ENCODE measurements around the gene TMEM163.

The TMEM163 gene

DNA sequence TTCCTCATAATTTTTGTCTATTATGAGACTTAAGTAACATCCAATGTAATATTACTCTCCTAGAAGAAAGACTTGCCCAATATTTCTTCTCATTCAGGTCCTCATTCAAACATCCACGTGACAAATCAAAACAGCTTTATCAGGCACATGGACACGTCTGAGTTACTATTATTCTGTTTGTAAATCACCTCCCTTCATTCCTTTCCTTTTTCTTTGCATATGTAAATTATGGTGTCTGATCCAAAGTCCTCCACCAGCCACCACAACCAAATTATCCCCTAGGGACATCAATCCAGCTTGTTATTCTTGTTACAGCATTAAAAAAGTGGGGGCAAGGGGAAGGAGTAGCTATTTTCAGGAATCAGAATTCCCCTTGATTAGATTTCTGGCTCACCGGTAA is 7.1 kb downstream of the TMEM163 start:
- H3K4me3 Mint-ChIP-seq: no peak overlapping the region
- no peak for TF ChIP-seq CTCF (IDR thresholded peaks at IDR 0.05)
- peaks cover 53% of the 10 kb centered on the region for H3K27me3 Mint-ChIP-seq (ENCODE audit: low read depth, poor library complexity)
- peaks cover 4% of the 10 kb centered on the region for H3K9me3 Mint-ChIP-seq
- peaks cover 19% of the 10 kb centered on the region for H3K4me1 Mint-ChIP-seq
- no peak for DNase-seq
- no peaks in the 10 kb centered on the region for H3K36me3 Mint-ChIP-seq (ENCODE audit: low read depth)
- H3K27ac Mint-ChIP-seq: no peak overlapping the region

DNA sequence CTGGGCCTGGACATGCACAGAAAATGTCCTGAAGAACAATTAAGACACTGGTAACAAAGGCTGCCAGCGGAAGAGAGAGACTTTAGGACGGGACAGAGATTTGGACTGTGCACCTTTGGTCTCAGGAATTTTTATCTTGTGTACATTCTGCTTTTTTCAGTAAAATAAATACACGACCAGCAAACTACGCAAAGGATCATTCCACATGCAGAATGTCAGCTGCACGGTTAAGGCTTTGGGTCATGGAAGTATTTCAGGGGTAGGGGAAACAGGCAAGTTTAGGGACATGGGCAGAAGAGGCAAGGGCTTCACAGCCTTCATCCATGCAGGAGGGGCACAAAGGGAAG is 11.5 kb downstream of the TMEM163 start:
- TF ChIP-seq CTCF (IDR thresholded peaks at IDR 0.05): no peak
- no peak for DNase-seq
- peaks cover 14% of the 10 kb centered on the region for H3K27me3 Mint-ChIP-seq (ENCODE audit: low read depth, poor library complexity)
- H3K4me3 Mint-ChIP-seq: no peak overlapping the region
- no peaks in the 10 kb centered on the region for H3K36me3 Mint-ChIP-seq (ENCODE audit: low read depth)
- H3K9me3 Mint-ChIP-seq: peaks cover 4% of the 10 kb centered on the region
- no peak overlapping the region for H3K27ac Mint-ChIP-seq
- peaks cover 31% of the 10 kb centered on the region for H3K4me1 Mint-ChIP-seq

- DNase-seq: no peak
- peaks cover 4% of the 10 kb centered on the region for H3K9me3 Mint-ChIP-seq
- peaks cover 26% of the 10 kb centered on the region for H3K4me1 Mint-ChIP-seq
- no peak overlapping the region for H3K27ac Mint-ChIP-seq
- no peak overlapping the region for H3K4me3 Mint-ChIP-seq
- H3K27me3 Mint-ChIP-seq (ENCODE audit: low read depth, poor library complexity): peaks cover 10% of the 10 kb centered on the region
- no peak for TF ChIP-seq CTCF (IDR thresholded peaks at IDR 0.05)
- no peaks in the 10 kb centered on the region for H3K36me3 Mint-ChIP-seq (ENCODE audit: low read depth)
Observed at GRCh38 chr2:134706587-134707329, 12.0 kb downstream of the TMEM163 start.

- DNase-seq: peak; percentile 46
- Mint-ChIP-seq H3K4me3 (peak overlapping the region; percentile 2), H3K27me3 (ENCODE audit: low read depth, poor library complexity) (peaks cover 10% of the 10 kb centered on the region), H3K9me3 (peaks cover 4% of the 10 kb centered on the region), H3K36me3 (ENCODE audit: low read depth) (no peaks in the 10 kb centered on the region), H3K4me1 (peaks cover 24% of the 10 kb centered on the region), H3K27ac (no peak overlapping the region)
- no peak for TF ChIP-seq CTCF (IDR thresholded peaks at IDR 0.05)
Observed at GRCh38 chr2:134705861-134706586, 12.8 kb downstream of the TMEM163 start.

DNA sequence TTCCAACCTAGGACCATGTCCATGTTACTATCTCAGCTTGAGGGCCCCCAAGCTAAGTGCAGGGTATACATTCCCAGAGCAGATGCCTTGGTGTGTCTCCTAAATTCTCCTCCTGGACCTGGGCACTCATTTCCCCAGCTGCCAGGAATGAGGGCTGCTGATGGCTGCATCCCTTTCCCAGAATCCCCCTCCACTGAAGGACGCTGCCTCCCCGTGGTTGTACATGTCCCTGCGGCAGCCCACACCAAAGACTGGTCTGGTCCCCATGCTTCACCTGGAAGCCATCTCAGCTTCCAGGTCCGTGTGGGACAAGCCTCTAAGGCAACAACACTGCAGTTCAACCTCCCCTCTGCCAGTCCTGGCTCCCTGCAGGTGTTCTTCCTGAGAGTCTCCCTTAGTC is 14.6 kb downstream of the TMEM163 start:
- Mint-ChIP-seq H3K9me3 (peaks cover 4% of the 10 kb centered on the region), H3K27me3 (ENCODE audit: low read depth, poor library complexity) (peaks cover 6% of the 10 kb centered on the region), H3K4me1 (peaks cover 24% of the 10 kb centered on the region), H3K36me3 (ENCODE audit: low read depth) (no peaks in the 10 kb centered on the region), H3K4me3 (no peak overlapping the region), H3K27ac (no peak overlapping the region)
- DNase-seq: no peak
- TF ChIP-seq CTCF (IDR thresholded peaks at IDR 0.05): no peak

Data from nephron progenitor cell (in vitro differentiated cells).